HCT116 (cell line): ENCODE results near the gene SERINC3. TPM values are rescaled to one million over a fixed set of nuclear protein-coding genes. Genes with fewer than 3 reads are reported as not detected.

Experiments
- ATAC-seq: fragments of 200-7000 bp; cut with Tn5 transposase; 2 replicates; pipeline ENCODE4 v1.9.1; 2020; ENCODE audit warnings: mild to moderate bottlenecking, moderate library complexity
- BruUV-seq: library from RNA; stranded (reverse); fragments of 400-500 nt; replicated peaks from 2 replicates; lab custom pipeline; 2021; lab: Mats Ljungman, UMichigan
- CTCF ChIA-PET: fragments of 300-600 bp; sonication (Branson Sonifier 250); formaldehyde crosslinking; loops from one replicate; lab custom pipeline; 2021; ENCODE audit warnings: antibody characterized with exemption; lab: Charles Lee
- POLR2A ChIA-PET: fragments of 300-600, 350-600 bp; sonication (Branson Sonifier 250); formaldehyde crosslinking; loops from one replicate; lab custom pipeline; 2021; ENCODE audit warnings: antibody characterized with exemption; lab: Charles Lee
- RAD21 ChIA-PET, 2 experiments: fragments of 300-600 bp; sonication (Branson Sonifier 250); formaldehyde crosslinking; loops; one replicate each; lab custom pipeline; 2023; ENCODE audit warnings: low total read pairs in 2 of 2; ENCODE audit not compliant: uncharacterized antibody in 2 of 2, unreplicated experiment in 2 of 2, low non-redundant PET in 1 of 2; lab: Charles Lee
- DNase-seq: peaks from one replicate; pipeline ENCODE4 v3.0.0-alpha.2; 2010; ENCODE audit warnings: low read depth, low spot score
- H2AFZ ChIP-seq: fragments of 200-600 bp; shearing (Covaris generic), sonication (generic); 2 replicates; pipeline ENCODE4 v1.6.1; 2017; ENCODE audit warnings: low read depth, mixed run types, mixed read lengths, antibody characterized with exemption, low read length; ENCODE audit not compliant: poor library complexity, severe bottlenecking
- H3K27ac ChIP-seq: 2 replicates; pipeline ENCODE4 v1.5.1; 2012; ENCODE audit warnings: low read depth, low read length
- H3K27me3 ChIP-seq: fragments of 200-600 bp; sonication (generic); 2 replicates; pipeline ENCODE4 v1.6.1; 2016; ENCODE audit warnings: mixed run types, low read length, mixed read lengths; ENCODE audit not compliant: insufficient read depth
- H3K36me3 ChIP-seq, 2 experiments: fragments of 200-500 bp in 1 of 2; fragments of 200-600 bp in 1 of 2; sonication (Bioruptor generic) in 1 of 2; sonication (generic) in 1 of 2; 2 replicates each; pipeline versions ENCODE4 v1.5.1 to v1.6.1; 2014 to 2016; ENCODE audit warnings: low read length in 2 of 2, inconsistent platforms in 1 of 2, mixed read lengths in 1 of 2, mixed run types in 1 of 2; ENCODE audit not compliant: insufficient read depth in 2 of 2, control insufficient read depth in 1 of 2
- H3K4me1 ChIP-seq, 2 experiments: fragments of 200-600 bp in 1 of 2; sonication (generic) in 1 of 2; 2 replicates each; pipeline versions ENCODE4 v1.5.1 to v1.6.1; 2012 to 2017; ENCODE audit warnings: low read length in 2 of 2, inconsistent platforms in 1 of 2, mild to moderate bottlenecking in 1 of 2, mixed read lengths in 1 of 2, mixed run types in 1 of 2, moderate library complexity in 1 of 2; ENCODE audit not compliant: insufficient read depth in 2 of 2, control insufficient read depth in 1 of 2
- H3K4me2 ChIP-seq: fragments of 200-600 bp; sonication (generic); 2 replicates; pipeline ENCODE4 v1.6.1; 2017; ENCODE audit warnings: mixed run types, low read length, mixed read lengths
- H3K4me3 ChIP-seq, 2 experiments: fragments of 200-600 bp in 1 of 2; sonication (generic) in 1 of 2; replicated peaks in 1 of 2; 2 replicates each; pipeline ENCODE4 v1.5.1; 2011 to 2016; ENCODE audit warnings: low read length in 2 of 2, control low read depth in 1 of 2, low read depth in 1 of 2, mild to moderate bottlenecking in 1 of 2, mixed read lengths in 1 of 2, mixed run types in 1 of 2
- H3K79me2 ChIP-seq: fragments of 200-600 bp; sonication (generic); 2 replicates; pipeline ENCODE4 v1.6.1; 2017; ENCODE audit warnings: mild to moderate bottlenecking, mixed run types, low read length, moderate library complexity, mixed read lengths; ENCODE audit not compliant: insufficient read depth
- H3K9ac ChIP-seq: fragments of 200-600 bp; sonication (generic); 2 replicates; pipeline ENCODE4 v1.6.1; 2016; ENCODE audit warnings: low read length, mixed read lengths
- H3K9me2 ChIP-seq: fragments of 200-600 bp; sonication (generic), shearing (Covaris generic); 2 replicates; pipeline ENCODE4 v1.6.1; 2017; ENCODE audit warnings: mixed run types, mild to moderate bottlenecking, moderate library complexity; ENCODE audit not compliant: insufficient read depth
- H3K9me3 ChIP-seq, 2 experiments: fragments of 200-500 bp in 1 of 2; fragments of 200-600 bp in 1 of 2; sonication (Bioruptor generic) in 1 of 2; sonication (generic) in 1 of 2; 2 replicates each; pipeline ENCODE4 v1.6.1; 2014 to 2017; ENCODE audit warnings: low read length in 2 of 2, mixed read lengths in 2 of 2, inconsistent platforms in 1 of 2, low read depth in 1 of 2, mild to moderate bottlenecking in 1 of 2, mixed run types in 1 of 2, moderate library complexity in 1 of 2; ENCODE audit not compliant: control insufficient read depth in 1 of 2, insufficient read depth in 1 of 2
- H4K20me1 ChIP-seq: fragments of 200-600 bp; sonication (generic), shearing (Covaris generic); 2 replicates; pipeline ENCODE4 v1.6.1; 2017; ENCODE audit warnings: mixed run types, mild to moderate bottlenecking, moderate library complexity; ENCODE audit not compliant: insufficient read depth
- ATF3 ChIP-seq: IDR thresholded peaks from 2 replicates; pipeline ENCODE4 v1.6.1; 2012
- ELF1 ChIP-seq: IDR thresholded peaks from 2 replicates; pipeline ENCODE4 v1.6.1; 2012; ENCODE audit warnings: low read depth, borderline replicate concordance
- EZH2 ChIP-seq: fragments of 200-600 bp; sonication (generic); IDR thresholded peaks from 2 replicates; pipeline ENCODE4 v1.6.1; 2017; ENCODE audit warnings: antibody characterized with exemption, mixed run types
- EZH2phosphoT487 ChIP-seq: fragments of 200-600 bp; IDR thresholded peaks from 2 replicates; pipeline ENCODE4 v1.6.1; 2018; ENCODE audit warnings: antibody characterized with exemption, borderline replicate concordance
- FOSL1 ChIP-seq: IDR thresholded peaks from 2 replicates; pipeline ENCODE4 v1.6.1; 2012; ENCODE audit warnings: low read depth
- POLR2A ChIP-seq: IDR thresholded peaks from 2 replicates; pipeline ENCODE4 v1.7.0; 2011; ENCODE audit warnings: borderline replicate concordance; ENCODE audit not compliant: insufficient read depth, insufficient read length; ENCODE audit errors: extremely low read depth
- POLR2AphosphoS5 ChIP-seq: IDR thresholded peaks from 2 replicates; pipeline ENCODE4 v1.6.1; 2011; ENCODE audit warnings: mild to moderate bottlenecking, low read depth, low read length, moderate library complexity
- RAD21 ChIP-seq: IDR thresholded peaks from 2 replicates; pipeline ENCODE4 v1.6.1; 2012; ENCODE audit warnings: low read depth, mild to moderate bottlenecking
- SIN3A ChIP-seq: IDR thresholded peaks from 2 replicates; pipeline ENCODE4 v1.6.1; 2012; ENCODE audit warnings: low read depth
- SP1 ChIP-seq: IDR thresholded peaks from 2 replicates; pipeline ENCODE4 v1.6.1; 2012; ENCODE audit warnings: low read depth
- YY1 ChIP-seq: IDR thresholded peaks from 2 replicates; pipeline ENCODE4 v1.6.1; 2011; ENCODE audit warnings: low read length, low read depth, moderate library complexity, mild to moderate bottlenecking; ENCODE audit not compliant: insufficient replicate concordance; ENCODE audit errors: extremely low read depth
- ZFX ChIP-seq: fragments of 450-650 bp; IDR thresholded peaks from 2 replicates; pipeline ENCODE4 v1.6.1; 2017
- ZNF274 ChIP-seq: fragments of 200-500 bp; sonication (Bioruptor generic); IDR thresholded peaks from 2 replicates; pipeline ENCODE4 v1.6.1; 2014; ENCODE audit warnings: mild to moderate bottlenecking, low read depth, low read length, inconsistent platforms
- intact Hi-C: fragments of 100-400 bp; cut with micrococcal nuclease; formaldehyde crosslinking; loops from 2 replicates; pipeline ENCODE4 v1.10.0; 2022
- total RNA-seq: library from RNA; stranded (reverse); gene quantifications from one replicate; pipeline ENCODE4 v1.2.1, GENCODE V29; 2021; ENCODE audit not compliant: unreplicated experiment
- TF ChIP-seq, protein P1 (sequence below): IDR thresholded peaks from 2 replicates; pipeline ENCODE4 v1.6.1; 2012

Gene SERINC3
- total RNA-seq, 1 experiment from 2014 or later = 56.8 TPM

- no peaks in the 10 kb centered on the region for H4K20me1 ChIP-seq
- no peak for ATAC-seq
- H3K79me2 ChIP-seq = peaks cover 72% of the 10 kb centered on the region
- DNase-seq = no peak
- no peaks in the 10 kb centered on the region for H3K9me3 ChIP-seq
- CTCF ChIA-PET = interaction anchor here (0.9 kb wide), 1 partner anchor 68 kb away, joined by 3 read pairs; no protein-coding TSS in a partner anchor
- no TSS peak for BruUV-seq
- intact Hi-C loops = no loop called here
- TF ChIP-seq EZH2phosphoT487 (no peak), SP1 (no peak), SIN3A (no peak), POLR2AphosphoS5 (no peak), FOSL1 (no peak), YY1 (no peak), ATF3 (no peak), RAD21 (no peak)
- no peaks in the 10 kb centered on the region for H3K36me3 ChIP-seq
- no peaks in the 10 kb centered on the region for H3K9me2 ChIP-seq
- H2AFZ ChIP-seq = no peak overlapping the region
- H3K4me1 ChIP-seq = peaks cover 3 to 15% of the 10 kb centered on the region in 2 experiments; a peak in 3 of 4 replicates
- RAD21 ChIA-PET = no interaction called here
- no peak overlapping the region for H3K27ac ChIP-seq
- POLR2A ChIA-PET = interaction anchor here (0.7 kb wide), 1 partner anchor 38 kb away, joined by 7 read pairs; no protein-coding TSS in a partner anchor
- H3K9ac ChIP-seq = no peak overlapping the region
- H3K4me2 ChIP-seq = no peak overlapping the region
- no peak overlapping the region for H3K4me3 ChIP-seq
- no peaks in the 10 kb centered on the region for H3K27me3 ChIP-seq
Observed at GRCh38 chr20:44518248-44518647, 3.6 kb downstream of the SERINC3 start.

GRCh38 chr20:44517454-44517853 lies 4.4 kb downstream of the SERINC3 start:
- H3K4me2 ChIP-seq = no peak overlapping the region
- ChIA-PET RAD21 (no interaction called here), CTCF (no interaction called here), POLR2A (no interaction called here)
- DNase-seq (no peak), ATAC-seq (no peak)
- TF ChIP-seq EZH2phosphoT487 = no peak
- TF ChIP-seq POLR2AphosphoS5 = no peak
- TF ChIP-seq, protein P1, sequence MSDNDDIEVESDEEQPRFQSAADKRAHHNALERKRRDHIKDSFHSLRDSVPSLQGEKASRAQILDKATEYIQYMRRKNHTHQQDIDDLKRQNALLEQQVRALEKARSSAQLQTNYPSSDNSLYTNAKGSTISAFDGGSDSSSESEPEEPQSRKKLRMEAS = no peak
- TF ChIP-seq ZFX = no peak
- no peak for TF ChIP-seq YY1
- no peak for TF ChIP-seq ELF1
- no peak for TF ChIP-seq EZH2
- no peak for TF ChIP-seq ZNF274
- no peak for TF ChIP-seq POLR2A
- H3K9me3 ChIP-seq = no peaks in the 10 kb centered on the region
- H3K4me1 ChIP-seq = peaks cover 3 to 13% of the 10 kb centered on the region in 2 experiments; a peak in 3 of 4 replicates
- no peaks in the 10 kb centered on the region; a peak in 1 of 4 replicates for H3K36me3 ChIP-seq
- H3K9me2 ChIP-seq = no peaks in the 10 kb centered on the region
- no peak overlapping the region for H3K4me3 ChIP-seq
- intact Hi-C loops = no loop called here
- H2AFZ ChIP-seq = no peak overlapping the region
- H3K9ac ChIP-seq = no peak overlapping the region
- H3K27me3 ChIP-seq = no peaks in the 10 kb centered on the region
- peaks cover 78% of the 10 kb centered on the region for H3K79me2 ChIP-seq
- no peak overlapping the region for H3K27ac ChIP-seq
- no TSS peak for BruUV-seq
- no peaks in the 10 kb centered on the region for H4K20me1 ChIP-seq
